ENCODE measurements around the gene ANKS1B. TPM values are rescaled to one million over a fixed set of nuclear protein-coding genes. Genes with fewer than 3 reads are reported as not detected.

The ANKS1B gene
- polyA plus RNA-seq, 3 donors, result not detected

DNA sequence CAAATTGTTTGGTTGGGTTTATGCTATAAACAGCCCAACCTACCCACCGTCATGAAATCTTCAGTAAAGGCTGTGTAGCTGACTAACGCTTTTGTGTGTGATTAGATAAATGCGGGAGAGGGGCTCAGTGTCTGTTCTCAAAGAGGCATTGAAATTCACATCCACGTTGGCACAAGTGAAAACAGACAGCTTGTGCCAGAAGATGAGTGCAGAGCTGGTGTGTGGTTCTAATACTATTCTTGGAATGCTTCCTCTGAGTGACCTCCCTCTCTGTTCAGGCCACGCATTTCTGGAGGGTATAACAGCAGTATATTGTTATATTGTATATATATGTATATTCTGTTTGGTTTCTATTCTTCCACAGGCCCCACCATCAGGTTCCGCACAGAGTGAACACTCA, 1075.9 kb downstream of the ANKS1B start:
- TF ChIP-seq, protein P1, sequence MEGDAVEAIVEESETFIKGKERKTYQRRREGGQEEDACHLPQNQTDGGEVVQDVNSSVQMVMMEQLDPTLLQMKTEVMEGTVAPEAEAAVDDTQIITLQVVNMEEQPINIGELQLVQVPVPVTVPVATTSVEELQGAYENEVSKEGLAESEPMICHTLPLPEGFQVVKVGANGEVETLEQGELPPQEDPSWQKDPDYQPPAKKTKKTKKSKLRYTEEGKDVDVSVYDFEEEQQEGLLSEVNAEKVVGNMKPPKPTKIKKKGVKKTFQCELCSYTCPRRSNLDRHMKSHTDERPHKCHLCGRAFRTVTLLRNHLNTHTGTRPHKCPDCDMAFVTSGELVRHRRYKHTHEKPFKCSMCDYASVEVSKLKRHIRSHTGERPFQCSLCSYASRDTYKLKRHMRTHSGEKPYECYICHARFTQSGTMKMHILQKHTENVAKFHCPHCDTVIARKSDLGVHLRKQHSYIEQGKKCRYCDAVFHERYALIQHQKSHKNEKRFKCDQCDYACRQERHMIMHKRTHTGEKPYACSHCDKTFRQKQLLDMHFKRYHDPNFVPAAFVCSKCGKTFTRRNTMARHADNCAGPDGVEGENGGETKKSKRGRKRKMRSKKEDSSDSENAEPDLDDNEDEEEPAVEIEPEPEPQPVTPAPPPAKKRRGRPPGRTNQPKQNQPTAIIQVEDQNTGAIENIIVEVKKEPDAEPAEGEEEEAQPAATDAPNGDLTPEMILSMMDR (IDR thresholded peaks at IDR 0.05), result no peak
- H3K79me2 ChIP-seq (ENCODE audit: insufficient read depth, low read length), result no peaks in the 10 kb centered on the region
- H3K27ac Mint-ChIP-seq, result no peak overlapping the region
- H3K4me1 ChIP-seq (ENCODE audit: control insufficient read depth in 1 of 2, insufficient read depth in 2 of 2, low read length in 2 of 2), result no peaks in the 10 kb centered on the region
- no peaks in the 10 kb centered on the region for H3K36me3 Mint-ChIP-seq
- 100% methylated on average over 2 of the region's 6 CpGs for WGBS (ENCODE audit: insufficient coverage)
- H3K4me2 ChIP-seq (replicated peaks; ENCODE audit: extremely low read depth, low read length, poor library complexity, severe bottlenecking), result no peak overlapping the region
- intact Hi-C loops (cut with micrococcal nuclease), result no loop called here
- DNase-seq, result no peak
- H3K4me1 Mint-ChIP-seq, result no peaks in the 10 kb centered on the region
- H3K27ac ChIP-seq (ENCODE audit: low read depth in 1 of 2, low read length in 2 of 2), result no peak overlapping the region
- no peaks in the 10 kb centered on the region for H3K36me3 ChIP-seq (replicated peaks in 1 of 2; ENCODE audit: control insufficient read depth in 1 of 2, insufficient read depth in 2 of 2, low read length in 2 of 2)
- peaks cover 0 to 3% (median 0%) of the 10 kb centered on the region in 7 donors for H3K9me3 Mint-ChIP-seq
- H3K9me3 ChIP-seq (replicated peaks in 1 of 2; ENCODE audit: control insufficient read depth in 1 of 2, insufficient read depth in 1 of 2, low read length in 2 of 2), result no peaks in the 10 kb centered on the region
- H3K27me3 ChIP-seq (ENCODE audit: control insufficient read depth in 2 of 2, insufficient read depth in 2 of 2, low read length in 2 of 2), result no peaks in the 10 kb centered on the region
- peaks cover 0 to 10% (median 2%) of the 10 kb centered on the region in 3 donors for H3K27me3 Mint-ChIP-seq (ENCODE audit: low read depth in 3 of 3)
- H2AFZ ChIP-seq (ENCODE audit: insufficient read depth, low read depth, low read length, poor library complexity, severe bottlenecking), result no peak overlapping the region
- no peak overlapping the region for H3K4me3 ChIP-seq (replicated peaks in 1 of 3; ENCODE audit: low read depth in 2 of 3, low read length in 3 of 3)
- no peaks in the 10 kb centered on the region for H4K20me1 ChIP-seq (ENCODE audit: insufficient read depth, low read length)
- H3K4me3 Mint-ChIP-seq, result no peak overlapping the region
- H3K9ac ChIP-seq (ENCODE audit: insufficient read depth, low read length, poor library complexity, severe bottlenecking), result no peak overlapping the region

DNA sequence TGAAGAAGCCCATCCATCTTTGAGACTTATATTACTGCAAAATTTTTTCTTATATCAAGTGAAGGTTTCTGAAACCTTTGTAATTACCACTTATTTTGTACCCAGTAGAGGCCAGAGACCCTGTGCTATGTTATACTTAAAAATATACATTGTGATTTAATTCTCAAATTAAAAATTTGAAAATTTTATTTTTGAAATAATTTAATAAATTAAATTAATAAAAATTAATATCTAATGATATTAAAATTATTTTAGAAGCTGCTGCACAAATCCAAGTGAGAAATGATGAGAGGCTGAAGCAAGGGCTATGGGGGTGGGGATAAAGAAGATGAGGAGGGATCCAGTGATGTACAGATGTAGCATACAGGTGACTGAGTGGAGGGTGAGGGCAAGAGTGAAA, 1080.9 kb downstream of the ANKS1B start:
- Histone ChIP-seq H3K9me3 (replicated peaks in 1 of 2; ENCODE audit: control insufficient read depth in 1 of 2, insufficient read depth in 1 of 2, low read length in 2 of 2) (no peaks in the 10 kb centered on the region), H3K27me3 (ENCODE audit: control insufficient read depth in 2 of 2, insufficient read depth in 2 of 2, low read length in 2 of 2) (no peaks in the 10 kb centered on the region), H3K36me3 (replicated peaks in 1 of 2; ENCODE audit: control insufficient read depth in 1 of 2, insufficient read depth in 2 of 2, low read length in 2 of 2) (no peaks in the 10 kb centered on the region), H3K4me1 (ENCODE audit: control insufficient read depth in 1 of 2, insufficient read depth in 2 of 2, low read length in 2 of 2) (no peaks in the 10 kb centered on the region), H3K4me2 (replicated peaks; ENCODE audit: extremely low read depth, low read length, poor library complexity, severe bottlenecking) (no peak overlapping the region), H4K20me1 (ENCODE audit: insufficient read depth, low read length) (no peaks in the 10 kb centered on the region), H3K27ac (ENCODE audit: low read depth in 1 of 2, low read length in 2 of 2) (no peak overlapping the region), H3K9ac (ENCODE audit: insufficient read depth, low read length, poor library complexity, severe bottlenecking) (no peak overlapping the region), H3K4me3 (replicated peaks in 1 of 3; ENCODE audit: low read depth in 2 of 3, low read length in 3 of 3) (no peak overlapping the region), H3K79me2 (ENCODE audit: insufficient read depth, low read length) (no peaks in the 10 kb centered on the region), H2AFZ (ENCODE audit: insufficient read depth, low read depth, low read length, poor library complexity, severe bottlenecking) (no peak overlapping the region)
- Mint-ChIP-seq H3K36me3 (no peaks in the 10 kb centered on the region), H3K27me3 (ENCODE audit: low read depth in 3 of 3) (peaks cover 0 to 8% (median 7%) of the 10 kb centered on the region in 3 donors), H3K4me3 (no peak overlapping the region), H3K9me3 (peaks cover 0 to 3% (median 0%) of the 10 kb centered on the region in 7 donors), H3K4me1 (no peaks in the 10 kb centered on the region), H3K27ac (no peak overlapping the region)
- TF ChIP-seq, protein P1 (IDR thresholded peaks at IDR 0.05), result no peak
- no peak for DNase-seq
- intact Hi-C loops (cut with micrococcal nuclease), result no loop called here

Data from CD14-positive monocyte (primary cell).